ENCODE data around the gene AMER1. TPM values are rescaled to one million over a fixed set of nuclear protein-coding genes. Genes with fewer than 3 reads are reported as not detected.
"Not testable (repeated sequence)": the region's sequence is repeated elsewhere in the genome, so short reads cannot be mapped to it uniquely, and the experiment has no call there.

Gene AMER1
- total RNA-seq: 1 to 10 TPM; 3.7 to 3.8 TPM

GRCh38 chrX:64205441-64205734 is at the start of gene AMER1:
Gene AMER1 (minus strand): TSS chrX:64205708. CDS start chrX:64193286, 12,422 bp downstream.
- POLR2A ChIA-PET: interaction anchor here (0.7 to 1.4 kb wide), 2 partner anchors 829 to 1299 kb away, joined by 3 read pairs; partner anchors contain the start of gene ZC3H12B
- Mint-ChIP-seq H3K27ac (peak within 1 kb of the TSS; percentile 89), H3K4me3 (peak within 1 kb of the TSS; percentile 85), H3K27me3 (ENCODE audit: low read depth) (no peaks in the 10 kb centered on the region), H3K36me3 (ENCODE audit: low read depth) (no peaks in the 10 kb centered on the region), H3K4me1 (ENCODE audit: low read depth) (peaks cover 2% of the 10 kb centered on the region), H3K9me3 (ENCODE audit: insufficient read depth) (no peaks in the 10 kb centered on the region)
- ATAC-seq (peak; percentile 68), DNase-seq (no peak)
- CTCF ChIA-PET: no interaction called here

- no peaks in the 10 kb centered on the region for H3K36me3 Mint-ChIP-seq (ENCODE audit: low read depth)
- no peak within 1 kb of the TSS for H3K4me3 Mint-ChIP-seq
- no peaks in the 10 kb centered on the region for H3K27me3 Mint-ChIP-seq (ENCODE audit: low read depth)
- no peak within 1 kb of the TSS for H3K27ac Mint-ChIP-seq
- CTCF ChIA-PET: no interaction called here
- H3K9me3 Mint-ChIP-seq (ENCODE audit: insufficient read depth): no peaks in the 10 kb centered on the region
- ATAC-seq (no peak), DNase-seq (no peak)
- no peaks in the 10 kb centered on the region for H3K4me1 Mint-ChIP-seq (ENCODE audit: low read depth)
- POLR2A ChIA-PET: no interaction called here
Observed at GRCh38 chrX:64230123-64230970, 24.8 kb upstream of the AMER1 start, which contains the start of gene ASB12. Gene ASB12 (minus strand): TSS chrX:64230607. CDS start chrX:64225650, 4,957 bp downstream.

GRCh38 chrX:64229154-64229553 is 23.6 kb upstream of the AMER1 start:
- Mint-ChIP-seq H3K27ac (no peak overlapping the region), H3K4me3 (no peak overlapping the region), H3K4me1 (ENCODE audit: low read depth) (no peaks in the 10 kb centered on the region), H3K27me3 (ENCODE audit: low read depth) (no peaks in the 10 kb centered on the region), H3K36me3 (ENCODE audit: low read depth) (no peaks in the 10 kb centered on the region), H3K9me3 (ENCODE audit: insufficient read depth) (no peaks in the 10 kb centered on the region)
- ChIA-PET POLR2A (no interaction called here), CTCF (no interaction called here)
- DNase-seq (no peak), ATAC-seq (no peak)

- no peaks in the 10 kb centered on the region for H3K27me3 Mint-ChIP-seq (ENCODE audit: low read depth)
- POLR2A ChIA-PET: no interaction called here
- H3K27ac Mint-ChIP-seq: no peak overlapping the region
- DNase-seq (no peak), ATAC-seq (no peak)
- no peaks in the 10 kb centered on the region for H3K36me3 Mint-ChIP-seq (ENCODE audit: low read depth)
- CTCF ChIA-PET: no interaction called here
- H3K9me3 Mint-ChIP-seq (ENCODE audit: insufficient read depth): no peaks in the 10 kb centered on the region
- H3K4me1 Mint-ChIP-seq (ENCODE audit: low read depth): no peaks in the 10 kb centered on the region
- H3K4me3 Mint-ChIP-seq: no peak overlapping the region
Observed at GRCh38 chrX:64218023-64218422, 12.5 kb upstream of the AMER1 start.

- ATAC-seq; H3K4me1 Mint-ChIP-seq (ENCODE audit: low read depth); CTCF ChIA-PET; H3K4me3 Mint-ChIP-seq; H3K27ac Mint-ChIP-seq; H3K27me3 Mint-ChIP-seq (ENCODE audit: low read depth); H3K9me3 Mint-ChIP-seq (ENCODE audit: insufficient read depth); POLR2A ChIA-PET; DNase-seq; H3K36me3 Mint-ChIP-seq (ENCODE audit: low read depth): not testable (repeated sequence)
Observed at GRCh38 chrX:64213989-64214388, 8.5 kb upstream of the AMER1 start.

GRCh38 chrX:64206556-64207162 is 1.2 kb upstream of the AMER1 start:
- Mint-ChIP-seq H3K27me3 (ENCODE audit: low read depth) (no peaks in the 10 kb centered on the region), H3K4me1 (ENCODE audit: low read depth) (peaks cover 2% of the 10 kb centered on the region), H3K9me3 (ENCODE audit: insufficient read depth) (no peaks in the 10 kb centered on the region), H3K4me3 (peak overlapping the region; percentile 85), H3K36me3 (ENCODE audit: low read depth) (no peaks in the 10 kb centered on the region), H3K27ac (peak overlapping the region; percentile 89)
- ChIA-PET POLR2A (interaction anchor here (1.1 to 1.4 kb wide), 2 partner anchors 9 to 828 kb away, joined by 3 read pairs; partner anchors contain the start of gene ZC3H12B), CTCF (no interaction called here)
- DNase-seq: no peak
- ATAC-seq: no peak

- peaks cover 2% of the 10 kb centered on the region for H3K4me1 Mint-ChIP-seq (ENCODE audit: low read depth)
- H3K36me3 Mint-ChIP-seq (ENCODE audit: low read depth): no peaks in the 10 kb centered on the region
- ChIA-PET POLR2A (interaction anchor here (0.7 to 1.4 kb wide), 2 partner anchors 829 to 1298 kb away, joined by 3 read pairs; partner anchors contain the start of gene ZC3H12B), CTCF (no interaction called here)
- H3K27ac Mint-ChIP-seq: peak overlapping the region; percentile 89
- DNase-seq: peak; percentile 90
- ATAC-seq: peak; percentile 95
- H3K9me3 Mint-ChIP-seq (ENCODE audit: insufficient read depth): no peaks in the 10 kb centered on the region
- no peaks in the 10 kb centered on the region for H3K27me3 Mint-ChIP-seq (ENCODE audit: low read depth)
- peak overlapping the region; percentile 85 for H3K4me3 Mint-ChIP-seq
Observed at GRCh38 chrX:64205735-64206501, 410 bp upstream of the AMER1 start.

GRCh38 chrX:64204701-64205440 is 637 bp downstream of the AMER1 start:
- Mint-ChIP-seq H3K9me3 (ENCODE audit: insufficient read depth) (no peaks in the 10 kb centered on the region), H3K27ac (no peak overlapping the region), H3K4me3 (peak overlapping the region; percentile 85), H3K27me3 (ENCODE audit: low read depth) (no peaks in the 10 kb centered on the region), H3K36me3 (ENCODE audit: low read depth) (no peaks in the 10 kb centered on the region), H3K4me1 (ENCODE audit: low read depth) (peaks cover 2% of the 10 kb centered on the region)
- ChIA-PET CTCF (no interaction called here), POLR2A (interaction anchor here (1.4 kb wide), 1 partner anchor 830 kb away, joined by 3 read pairs; the partner anchor contains the start of gene ZC3H12B)
- ATAC-seq (peak; percentile 10), DNase-seq (peak; percentile 32)

- Mint-ChIP-seq H3K4me3 (peak overlapping the region; percentile 69), H3K9me3 (ENCODE audit: insufficient read depth) (no peaks in the 10 kb centered on the region), H3K27me3 (ENCODE audit: low read depth) (no peaks in the 10 kb centered on the region), H3K4me1 (ENCODE audit: low read depth) (peaks cover 2% of the 10 kb centered on the region), H3K27ac (no peak overlapping the region), H3K36me3 (ENCODE audit: low read depth) (no peaks in the 10 kb centered on the region)
- DNase-seq (no peak), ATAC-seq (no peak)
- ChIA-PET CTCF (no interaction called here), POLR2A (no interaction called here)
Observed at GRCh38 chrX:64204252-64204651, 1.3 kb downstream of the AMER1 start.

- Mint-ChIP-seq H3K4me1 (ENCODE audit: low read depth) (peaks cover 2% of the 10 kb centered on the region), H3K9me3 (ENCODE audit: insufficient read depth) (no peaks in the 10 kb centered on the region), H3K27me3 (ENCODE audit: low read depth) (no peaks in the 10 kb centered on the region), H3K27ac (no peak overlapping the region), H3K36me3 (ENCODE audit: low read depth) (no peaks in the 10 kb centered on the region), H3K4me3 (no peak overlapping the region)
- ATAC-seq (no peak), DNase-seq (no peak)
- CTCF ChIA-PET: no interaction called here
- POLR2A ChIA-PET: no interaction called here
Observed at GRCh38 chrX:64202808-64203325, 2.6 kb downstream of the AMER1 start.

GRCh38 chrX:64198036-64198435 is 7.5 kb downstream of the AMER1 start:
- H3K27ac Mint-ChIP-seq: no peak overlapping the region
- no peak for DNase-seq
- CTCF ChIA-PET: no interaction called here
- no peaks in the 10 kb centered on the region for H3K36me3 Mint-ChIP-seq (ENCODE audit: low read depth)
- no peaks in the 10 kb centered on the region for H3K4me1 Mint-ChIP-seq (ENCODE audit: low read depth)
- no peaks in the 10 kb centered on the region for H3K9me3 Mint-ChIP-seq (ENCODE audit: insufficient read depth)
- no peaks in the 10 kb centered on the region for H3K27me3 Mint-ChIP-seq (ENCODE audit: low read depth)
- no peak overlapping the region for H3K4me3 Mint-ChIP-seq
- POLR2A ChIA-PET: no interaction called here
- no peak for ATAC-seq
